ENCODE results near the gene PC. TPM values are rescaled to one million over a fixed set of nuclear protein-coding genes. Genes with fewer than 3 reads are reported as not detected.
A peak's percentile ranks its signal among the peaks of the same experiment; 100 is the strongest.

PC gene
- total and polyA plus RNA-seq, 9 of the 15 experiments (the other 6 are each of a cell fraction or from before 2014, with no cell fraction given), result 0.94 to 38.0 (median 8.7) TPM

- TF ChIP-seq YY1 (IDR thresholded peaks at IDR 0.05; ENCODE audit: borderline replicate concordance in 1 of 3, control insufficient read depth in 1 of 3, extremely low read depth in 1 of 3, insufficient read depth in 3 of 3, insufficient read length in 1 of 3, insufficient replicate concordance in 2 of 3, low read depth in 1 of 3, low read length in 2 of 3) (peak in 2 of 3 experiments; percentile 58 to 60), FOXP1 (CRISPR knock-in tag; IDR thresholded peaks at IDR 0.05) (peak; percentile 72; the same call in 1 of the 2 replicates), NFIC (IDR thresholded peaks at IDR 0.05) (peak; percentile 8; the same call in 1 of the 2 replicates), HOMEZ (CRISPR knock-in tag; IDR thresholded peaks at IDR 0.05) (0 out of 2 replicates have a peak, but pooled peaks have one; percentile 43), SUPT5H (IDR thresholded peaks at IDR 0.05) (peak; percentile 91), KDM1A (IDR thresholded peaks at IDR 0.05) (no peak), EP400 (IDR thresholded peaks at IDR 0.05) (peak; percentile 80), ZNF639 (CRISPR knock-in tag; conservative IDR thresholded peaks at IDR 0.05 in 1 of 2, IDR thresholded peaks at IDR 0.05 in 1 of 2) (no peak; a peak in 1 of 4 replicates), ZNF277 (CRISPR knock-in tag; IDR thresholded peaks at IDR 0.05; ENCODE audit: borderline replicate concordance) (no peak), ZBTB17 (CRISPR knock-in tag; IDR thresholded peaks at IDR 0.05) (peak; percentile 73), KDM4B (IDR thresholded peaks at IDR 0.05; ENCODE audit: borderline replicate concordance in 2 of 2, low read depth in 1 of 2) (peak in 1 of 2 experiments; percentile 69; a peak in 1 of 4 replicates), ZNF445 (CRISPR knock-in tag; IDR thresholded peaks at IDR 0.05; ENCODE audit: low read depth) (no peak), CTBP1 (IDR thresholded peaks at IDR 0.05; ENCODE audit: borderline replicate concordance) (peak; percentile 85), THAP7 (CRISPR knock-in tag; IDR thresholded peaks at IDR 0.05) (no peak), SIN3B (IDR thresholded peaks at IDR 0.05; ENCODE audit: low read depth) (peak; percentile 58; the same call in 1 of the 2 replicates), TAF7 (tag; IDR thresholded peaks at IDR 0.05) (peak; percentile 68; the same call in 1 of the 2 replicates), POLR2A (conservative IDR thresholded peaks at IDR 0.05) (peak; percentile 95), NFIX (CRISPR knock-in tag; IDR thresholded peaks at IDR 0.05; ENCODE audit: low read depth) (no peak), SAP30 (IDR thresholded peaks at IDR 0.05; ENCODE audit: borderline replicate concordance, insufficient read depth, low read depth, low read length, poor library complexity, severe bottlenecking) (no peak), TEAD1 (CRISPR knock-in tag; IDR thresholded peaks at IDR 0.05) (0 out of 4 replicates have a peak, but pooled peaks of 1 of the 2 experiments have one; percentile 31), CHD2 (IDR thresholded peaks at IDR 0.05; ENCODE audit: low read depth, low read length) (no peak)
Measured at GRCh38 chr11:66855574-66856495, 102.3 kb downstream of the PC start (continued).
